ENCODE results near the gene DCHS1. TPM values are rescaled to one million over a fixed set of nuclear protein-coding genes. Genes with fewer than 3 reads are reported as not detected.

The DCHS1 gene
- total and polyA plus RNA-seq, 2 experiments from 2014 or later = 1.1 to 6.4 TPM

GRCh38 chr11:6629573-6629891 is 26.1 kb downstream of the DCHS1 start:
- Histone ChIP-seq H3K9ac (no peak overlapping the region), H3K9me3 (ENCODE audit: low read depth) (no peaks in the 10 kb centered on the region), H3F3A (ENCODE audit: insufficient read depth) (0 out of 2 replicates have a peak, but pooled peaks cover 1% of the 10 kb centered on the region), H3K27me3 (replicated peaks; ENCODE audit: insufficient read depth) (no peaks in the 10 kb centered on the region), H3K9me2 (ENCODE audit: insufficient read depth) (no peaks in the 10 kb centered on the region), H3K4me1 (ENCODE audit: insufficient read depth) (no peaks in the 10 kb centered on the region), H4K20me1 (ENCODE audit: insufficient read depth) (no peaks in the 10 kb centered on the region), H3K79me2 (ENCODE audit: insufficient read depth) (no peaks in the 10 kb centered on the region), H3K27ac (no peak overlapping the region), H3K36me3 (ENCODE audit: low read depth) (no peaks in the 10 kb centered on the region), H2AFZ (no peak overlapping the region), H3K4me3 (no peak overlapping the region), H3K4me2 (ENCODE audit: unreplicated experiment) (no peak overlapping the region)
- 94% methylated on average over 24 of the region's 24 CpGs for WGBS, 2 experiments (ENCODE audit: low coverage in 1 of 2, low lambda C conversion rate in 2 of 2, missing lambda C conversion rate in 2 of 2)
- in situ Hi-C loops (cut with MboI) = no loop called here
- DNase-seq = no peak
- TF ChIP-seq EZH2phosphoT487 (IDR thresholded peaks at IDR 0.05; ENCODE audit: insufficient read depth, low read depth) (no peak), EZH2 (IDR thresholded peaks at IDR 0.05; ENCODE audit: insufficient read depth, poor library complexity, severe bottlenecking) (no peak)

DNA sequence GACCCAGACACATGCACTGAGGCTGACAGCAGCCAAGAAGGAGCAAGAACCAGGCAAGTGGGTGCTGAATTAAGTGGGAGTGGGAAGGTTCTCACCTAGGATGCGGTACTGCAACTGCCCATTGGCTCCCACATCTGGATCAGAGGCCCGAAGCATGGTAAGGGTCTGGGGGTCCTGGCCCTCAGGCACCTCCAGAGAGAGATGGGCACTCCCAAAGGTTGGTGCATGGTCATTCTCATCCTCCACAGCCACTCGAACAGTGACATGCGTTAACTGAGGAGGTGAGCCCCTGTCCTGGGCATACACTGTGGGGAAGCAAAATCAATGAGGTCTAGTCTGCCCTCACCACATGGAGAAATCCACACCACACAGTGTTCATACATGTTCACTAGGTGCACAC is 27.1 kb downstream of the DCHS1 start:
- in situ Hi-C loops (cut with MboI) = no loop called here
- no peak for DNase-seq
- no peaks in the 10 kb centered on the region for H3K36me3 ChIP-seq (ENCODE audit: low read depth)
- no peaks in the 10 kb centered on the region for H3F3A ChIP-seq (ENCODE audit: insufficient read depth)
- H4K20me1 ChIP-seq (ENCODE audit: insufficient read depth) = no peaks in the 10 kb centered on the region
- TF ChIP-seq EZH2phosphoT487 (IDR thresholded peaks at IDR 0.05; ENCODE audit: insufficient read depth, low read depth) (no peak), EZH2 (IDR thresholded peaks at IDR 0.05; ENCODE audit: insufficient read depth, poor library complexity, severe bottlenecking) (no peak)
- H3K79me2 ChIP-seq (ENCODE audit: insufficient read depth) = no peaks in the 10 kb centered on the region
- H2AFZ ChIP-seq = no peak overlapping the region
- H3K27ac ChIP-seq = no peak overlapping the region
- no peaks in the 10 kb centered on the region for H3K9me2 ChIP-seq (ENCODE audit: insufficient read depth)
- no peak overlapping the region for H3K9ac ChIP-seq
- no peaks in the 10 kb centered on the region for H3K9me3 ChIP-seq (ENCODE audit: low read depth)
- H3K4me1 ChIP-seq (ENCODE audit: insufficient read depth) = no peaks in the 10 kb centered on the region
- no peak overlapping the region for H3K4me2 ChIP-seq (ENCODE audit: unreplicated experiment)
- H3K4me3 ChIP-seq = no peak overlapping the region
- no peaks in the 10 kb centered on the region for H3K27me3 ChIP-seq (replicated peaks; ENCODE audit: insufficient read depth)
- WGBS, 2 experiments (ENCODE audit: low coverage in 1 of 2, low lambda C conversion rate in 2 of 2, missing lambda C conversion rate in 2 of 2) = 100% methylated on average over 4 of the region's 4 CpGs

DNA sequence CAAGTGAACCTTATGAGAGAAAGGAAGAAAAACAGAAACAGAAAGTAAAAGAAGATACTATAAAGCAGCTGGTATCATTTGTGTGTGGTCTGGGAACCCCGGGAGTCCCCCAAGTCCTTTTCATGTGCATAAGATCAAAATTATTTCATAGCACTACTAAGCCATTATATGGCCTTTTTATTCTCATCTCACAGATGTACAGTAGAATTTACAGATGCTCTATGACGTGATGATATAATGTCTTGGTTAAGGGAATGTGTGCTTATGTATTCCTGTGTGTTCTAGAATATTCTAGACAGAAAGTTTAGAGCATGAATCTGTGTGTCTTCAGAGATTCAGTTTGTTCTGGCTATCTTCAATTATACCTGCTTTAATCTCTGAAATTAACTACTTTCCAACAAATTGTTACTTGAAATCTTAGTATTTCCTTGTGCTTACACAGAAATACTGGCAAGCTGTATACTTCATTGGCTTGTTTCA is 27.8 kb downstream of the DCHS1 start:
- no peak overlapping the region for H3K4me3 ChIP-seq
- WGBS, 2 experiments (ENCODE audit: low coverage in 1 of 2, low lambda C conversion rate in 2 of 2, missing lambda C conversion rate in 2 of 2) = 91 to 98% methylated on average over 2 of the region's 2 CpGs
- TF ChIP-seq EZH2phosphoT487 (IDR thresholded peaks at IDR 0.05; ENCODE audit: insufficient read depth, low read depth) (no peak), EZH2 (IDR thresholded peaks at IDR 0.05; ENCODE audit: insufficient read depth, poor library complexity, severe bottlenecking) (no peak)
- no peaks in the 10 kb centered on the region for H3K4me1 ChIP-seq (ENCODE audit: insufficient read depth)
- no peak overlapping the region for H2AFZ ChIP-seq
- no peak overlapping the region for H3K4me2 ChIP-seq (ENCODE audit: unreplicated experiment)
- H3K79me2 ChIP-seq (ENCODE audit: insufficient read depth) = no peaks in the 10 kb centered on the region
- no peak overlapping the region for H3K27ac ChIP-seq
- H3K9me2 ChIP-seq (ENCODE audit: insufficient read depth) = no peaks in the 10 kb centered on the region
- no peaks in the 10 kb centered on the region for H3K9me3 ChIP-seq (ENCODE audit: low read depth)
- no peak for DNase-seq
- H3K27me3 ChIP-seq (replicated peaks; ENCODE audit: insufficient read depth) = no peaks in the 10 kb centered on the region
- H3K36me3 ChIP-seq (ENCODE audit: low read depth) = no peaks in the 10 kb centered on the region
- no peak overlapping the region for H3K9ac ChIP-seq
- no peaks in the 10 kb centered on the region for H3F3A ChIP-seq (ENCODE audit: insufficient read depth)
- no peaks in the 10 kb centered on the region for H4K20me1 ChIP-seq (ENCODE audit: insufficient read depth)
- in situ Hi-C loops (cut with MboI) = no loop called here

DNA sequence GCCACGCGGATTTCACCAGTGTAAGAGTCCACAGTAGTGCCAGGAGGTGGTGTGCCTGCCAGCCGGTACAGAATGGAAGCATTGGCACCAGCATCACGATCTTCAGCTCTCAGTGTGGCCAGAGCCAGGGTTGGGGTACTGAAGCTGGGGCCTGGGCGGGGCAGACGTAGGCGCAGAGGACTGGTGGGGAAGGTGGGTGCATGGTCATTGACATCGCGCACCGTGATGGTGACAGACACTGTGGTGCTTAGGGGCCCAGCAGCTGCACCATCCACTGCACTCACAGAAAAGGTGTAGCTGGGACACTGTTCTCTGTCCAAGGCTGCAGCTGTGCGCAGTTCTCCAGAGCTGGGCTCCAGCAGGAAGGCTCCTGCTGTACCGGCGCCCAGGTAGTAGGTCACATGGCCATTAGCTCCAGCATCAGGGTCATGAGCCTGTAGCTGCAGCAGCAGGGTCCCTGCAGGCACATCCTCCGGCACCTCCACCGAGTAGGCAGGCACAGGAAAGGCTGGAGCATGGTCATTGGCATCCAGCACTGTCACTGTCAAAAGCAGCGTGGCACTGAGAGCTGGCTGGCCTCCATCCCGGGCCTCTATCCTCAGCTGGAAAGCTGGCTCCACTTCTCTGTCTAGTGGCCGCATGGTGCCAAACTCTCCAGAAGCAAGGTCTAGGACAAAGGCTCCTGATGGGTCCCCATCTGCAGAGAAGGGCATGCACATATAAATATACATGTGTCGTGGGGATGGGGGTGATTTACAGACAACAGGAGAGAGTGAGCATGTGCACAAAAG is 28.4 kb downstream of the DCHS1 start:
- TF ChIP-seq EZH2 (IDR thresholded peaks at IDR 0.05; ENCODE audit: insufficient read depth, poor library complexity, severe bottlenecking) (no peak), EZH2phosphoT487 (IDR thresholded peaks at IDR 0.05; ENCODE audit: insufficient read depth, low read depth) (no peak)
- Histone ChIP-seq H3K9me2 (ENCODE audit: insufficient read depth) (no peaks in the 10 kb centered on the region), H3K79me2 (ENCODE audit: insufficient read depth) (no peaks in the 10 kb centered on the region), H4K20me1 (ENCODE audit: insufficient read depth) (no peaks in the 10 kb centered on the region), H3K9me3 (ENCODE audit: low read depth) (no peaks in the 10 kb centered on the region), H3K4me3 (no peak overlapping the region), H3K36me3 (ENCODE audit: low read depth) (no peaks in the 10 kb centered on the region), H3K4me1 (ENCODE audit: insufficient read depth) (no peaks in the 10 kb centered on the region), H3F3A (ENCODE audit: insufficient read depth) (no peaks in the 10 kb centered on the region), H3K27me3 (replicated peaks; ENCODE audit: insufficient read depth) (no peaks in the 10 kb centered on the region), H3K9ac (no peak overlapping the region), H3K4me2 (ENCODE audit: unreplicated experiment) (no peak overlapping the region), H3K27ac (no peak overlapping the region), H2AFZ (no peak overlapping the region)
- no peak for DNase-seq
- WGBS, 2 experiments (ENCODE audit: low coverage in 1 of 2, low lambda C conversion rate in 2 of 2, missing lambda C conversion rate in 2 of 2) = 78 to 87% methylated on average over 19 of the region's 19 CpGs
- in situ Hi-C loops (cut with MboI) = no loop called here
